ELR (cell line): Measurements from ENCODE around the gene LBX2.
"Not testable (repeated sequence)": the region's sequence is repeated elsewhere in the genome, so short reads cannot be mapped to it uniquely, and the experiment has no call there.

ENCODE experiments used
- DNase-seq: peaks from one replicate; pipeline ENCODE4 v3.0.0-alpha.2; 2015; ENCODE audit warnings: low read depth

The LBX2 gene

GRCh38 chr2:74503506-74504475 lies 4.4 kb upstream of the LBX2 start:
- peak; percentile 52 for DNase-seq

DNA sequence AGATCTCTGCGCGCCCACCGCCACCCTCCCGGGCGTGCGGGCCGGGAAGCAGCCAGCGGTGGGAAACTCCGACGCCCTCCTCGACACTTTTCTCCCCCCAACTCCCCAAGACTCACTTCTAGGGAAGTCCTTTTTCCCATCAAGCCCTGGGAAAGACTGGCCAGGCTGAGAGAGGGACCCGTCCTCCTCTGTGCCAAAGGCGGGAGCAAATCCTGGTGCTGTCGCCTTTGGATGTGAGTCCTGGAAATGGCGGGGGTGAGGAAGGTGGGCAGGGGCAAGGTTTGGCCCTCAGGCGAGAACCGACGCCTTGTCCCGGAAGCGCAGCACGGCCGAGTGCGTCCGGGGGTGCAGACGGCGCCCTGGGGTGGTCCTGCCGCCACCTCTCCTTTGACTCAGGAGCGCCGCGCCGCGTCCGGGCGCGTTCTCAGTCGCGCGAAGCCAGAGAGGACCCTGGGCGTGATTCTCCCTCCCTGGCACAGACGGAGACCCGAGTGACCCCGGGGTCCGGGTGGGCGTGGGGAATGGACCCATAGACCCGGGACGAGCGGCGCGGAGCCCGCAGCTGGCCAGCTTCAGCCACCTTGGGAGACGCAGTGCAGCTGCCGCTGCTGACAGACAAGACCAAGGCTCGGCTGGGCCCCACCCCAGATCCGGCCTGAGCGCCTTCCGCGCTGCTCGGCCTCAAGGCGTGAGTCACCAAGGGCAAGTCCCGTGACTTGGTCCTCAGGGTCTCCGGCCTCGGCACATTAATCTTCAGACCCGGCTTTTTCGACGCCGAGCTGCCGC lies 3.5 kb upstream of the LBX2 start:
- peak; percentile 92 for DNase-seq

- DNase-seq: no peak
Observed at GRCh38 chr2:74502147-74502719, 2.8 kb upstream of the LBX2 start.

GRCh38 chr2:74501335-74502071 lies 2.1 kb upstream of the LBX2 start:
- no peak for DNase-seq

DNA sequence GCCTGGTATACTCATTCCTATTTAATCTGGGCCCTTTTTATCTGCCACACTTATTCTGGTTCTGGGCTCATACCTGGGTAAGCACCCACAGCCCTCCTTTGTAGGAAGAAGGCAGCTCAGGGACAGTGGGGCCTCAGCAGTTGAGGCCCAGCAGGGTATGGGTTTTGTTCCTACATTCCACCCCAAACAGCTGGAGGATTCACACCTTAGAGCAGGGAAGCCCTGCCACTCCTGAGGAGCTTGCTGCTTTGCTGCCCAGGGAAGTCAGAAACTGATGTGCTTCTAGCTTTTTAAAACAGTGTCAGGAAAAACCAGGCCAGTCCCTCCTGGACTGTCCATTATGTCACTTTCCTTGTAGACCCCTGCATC lies 1.2 kb upstream of the LBX2 start:
- no peak for DNase-seq

- no peak for DNase-seq
Observed at GRCh38 chr2:74499940-74500577, 656 bp upstream of the LBX2 start.

- peak; percentile 83 for DNase-seq
Observed at GRCh38 chr2:74498500-74499266, 720 bp downstream of the LBX2 start.

- DNase-seq: no peak
Observed at GRCh38 chr2:74497777-74498499, 1.5 kb downstream of the LBX2 start.

DNA sequence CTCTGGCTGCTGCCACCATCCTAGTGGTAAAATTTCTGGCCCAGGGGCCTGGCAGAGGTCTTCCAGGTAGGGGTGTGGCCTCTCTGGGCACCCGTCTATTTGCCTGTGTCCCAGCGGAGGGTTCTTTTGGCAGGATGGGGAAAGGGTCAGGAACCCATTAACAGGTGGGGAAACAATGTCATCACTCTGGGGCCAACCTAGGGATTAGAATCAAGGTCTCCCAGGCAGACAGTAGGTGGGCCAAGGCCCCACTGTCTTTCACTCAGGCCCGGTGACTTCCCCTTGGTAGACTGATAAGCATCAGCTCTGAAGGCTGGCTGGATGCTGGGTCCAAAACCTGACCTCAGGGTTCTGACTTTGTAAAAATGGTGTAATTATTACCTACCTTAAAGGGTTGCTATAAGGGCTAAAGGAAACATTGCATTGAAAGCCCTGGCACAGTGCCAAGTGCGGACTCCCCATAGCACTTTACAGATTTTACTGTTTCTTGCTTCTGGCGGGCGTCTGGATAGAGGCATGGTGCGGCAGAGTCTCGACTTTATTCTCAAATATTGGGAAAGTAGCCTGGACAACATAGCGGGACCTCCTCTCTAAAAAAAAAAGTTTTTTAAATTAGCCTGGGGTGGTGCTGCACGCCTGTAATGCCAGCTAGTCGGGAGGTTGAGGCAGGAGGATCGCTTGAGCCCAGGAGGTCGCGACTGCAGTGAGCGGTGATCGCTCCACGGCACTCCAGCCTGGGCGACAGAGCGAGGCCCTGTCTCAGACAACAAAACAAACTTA lies 2.2 kb downstream of the LBX2 start:
- no peak for DNase-seq

DNA sequence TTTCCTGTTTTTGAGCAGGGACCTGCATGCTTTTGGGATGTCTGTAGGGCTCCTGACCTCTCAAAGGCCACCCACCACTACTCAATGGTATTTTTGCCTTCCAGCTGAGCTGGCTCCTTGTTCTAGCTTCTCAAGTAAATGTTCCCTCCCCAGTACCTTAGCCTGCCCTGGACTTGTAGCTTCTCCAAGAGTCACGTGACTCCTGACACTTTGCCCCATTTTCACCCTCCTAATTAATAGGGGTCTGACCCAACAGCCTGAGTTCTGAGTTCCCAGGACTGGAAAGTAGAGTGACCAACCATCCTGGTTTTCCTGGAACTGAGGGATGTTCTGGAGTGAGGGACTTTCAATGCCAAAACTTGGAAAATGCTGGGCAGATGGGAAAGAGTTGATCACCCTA lies 4.0 kb downstream of the LBX2 start:
- DNase-seq: no peak

DNA sequence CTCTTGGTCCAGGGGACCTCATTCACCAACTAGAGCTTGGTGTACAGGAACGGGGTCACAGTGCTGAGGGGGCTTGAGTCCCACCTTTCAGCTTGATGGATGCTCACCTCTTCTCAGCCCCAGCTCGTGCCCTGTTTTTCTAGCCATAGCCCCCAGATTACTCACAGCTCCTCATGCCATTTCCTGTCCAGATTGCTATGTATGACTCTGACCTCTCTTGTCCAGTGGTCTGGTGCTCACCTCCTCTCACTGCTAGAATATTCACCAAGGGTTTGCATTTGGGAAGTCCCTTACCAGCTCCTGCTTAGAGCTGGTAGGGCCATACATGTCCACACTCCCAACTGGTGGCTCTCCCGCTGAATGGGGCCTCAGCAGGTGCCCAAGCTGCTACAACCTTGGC lies 5.9 kb downstream of the LBX2 start:
- DNase-seq: peak; percentile 80

GRCh38 chr2:74491648-74492544 lies 7.5 kb downstream of the LBX2 start:
- DNase-seq: no peak

- DNase-seq: no peak
Observed at GRCh38 chr2:74489906-74490305, 9.5 kb downstream of the LBX2 start.

- no peak for DNase-seq
Observed at GRCh38 chr2:74488643-74489481, 10.5 kb downstream of the LBX2 start.

GRCh38 chr2:74486141-74486540 lies 13.3 kb downstream of the LBX2 start:
- DNase-seq: no peak

DNA sequence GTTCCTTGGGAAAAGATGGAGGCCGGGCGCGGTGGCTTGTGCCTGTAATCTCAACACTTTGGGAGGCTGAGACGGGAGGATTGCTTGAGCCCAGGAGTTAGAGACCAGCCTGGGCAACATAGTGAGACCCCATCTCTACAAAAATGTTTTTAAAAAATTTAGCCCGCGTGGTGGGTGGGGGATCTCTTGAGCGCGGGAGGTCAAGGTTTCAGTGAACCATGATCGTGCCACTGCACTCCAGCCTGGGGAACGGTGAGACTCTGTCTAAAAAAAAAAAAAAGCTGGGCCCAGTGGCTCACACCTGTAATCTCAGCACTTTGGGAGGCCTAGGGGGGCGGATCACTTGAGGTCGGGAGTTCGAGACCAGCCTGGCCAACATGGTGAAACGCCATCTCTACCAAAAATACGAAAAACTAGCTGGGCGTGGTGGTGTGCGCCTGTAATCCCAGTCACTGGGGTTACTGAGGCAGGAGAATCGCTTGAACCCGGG lies 15.7 kb downstream of the LBX2 start:
- not testable (repeated sequence) for DNase-seq
